Raji (cell line): ENCODE data around the gene FAM217B.

Experiments
- POLR2A ChIP-seq: IDR thresholded peaks from 2 replicates; pipeline ENCODE4 v1.6.1; 2011; ENCODE audit warnings: low read depth, low read length, control low read depth; ENCODE audit not compliant: insufficient read depth

The FAM217B gene, protein sequence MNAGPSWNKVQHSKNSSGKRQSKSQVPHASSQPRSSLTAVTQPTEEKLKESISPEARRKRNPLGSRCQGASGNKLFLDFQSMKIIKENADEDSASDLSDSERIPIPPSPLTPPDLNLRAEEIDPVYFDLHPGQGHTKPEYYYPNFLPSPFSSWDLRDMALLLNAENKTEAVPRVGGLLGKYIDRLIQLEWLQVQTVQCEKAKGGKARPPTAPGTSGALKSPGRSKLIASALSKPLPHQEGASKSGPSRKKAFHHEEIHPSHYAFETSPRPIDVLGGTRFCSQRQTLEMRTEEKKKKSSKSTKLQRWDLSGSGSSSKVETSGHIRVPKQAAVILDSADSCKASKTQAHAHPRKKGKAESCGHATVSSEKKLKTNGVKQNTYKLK

DNA sequence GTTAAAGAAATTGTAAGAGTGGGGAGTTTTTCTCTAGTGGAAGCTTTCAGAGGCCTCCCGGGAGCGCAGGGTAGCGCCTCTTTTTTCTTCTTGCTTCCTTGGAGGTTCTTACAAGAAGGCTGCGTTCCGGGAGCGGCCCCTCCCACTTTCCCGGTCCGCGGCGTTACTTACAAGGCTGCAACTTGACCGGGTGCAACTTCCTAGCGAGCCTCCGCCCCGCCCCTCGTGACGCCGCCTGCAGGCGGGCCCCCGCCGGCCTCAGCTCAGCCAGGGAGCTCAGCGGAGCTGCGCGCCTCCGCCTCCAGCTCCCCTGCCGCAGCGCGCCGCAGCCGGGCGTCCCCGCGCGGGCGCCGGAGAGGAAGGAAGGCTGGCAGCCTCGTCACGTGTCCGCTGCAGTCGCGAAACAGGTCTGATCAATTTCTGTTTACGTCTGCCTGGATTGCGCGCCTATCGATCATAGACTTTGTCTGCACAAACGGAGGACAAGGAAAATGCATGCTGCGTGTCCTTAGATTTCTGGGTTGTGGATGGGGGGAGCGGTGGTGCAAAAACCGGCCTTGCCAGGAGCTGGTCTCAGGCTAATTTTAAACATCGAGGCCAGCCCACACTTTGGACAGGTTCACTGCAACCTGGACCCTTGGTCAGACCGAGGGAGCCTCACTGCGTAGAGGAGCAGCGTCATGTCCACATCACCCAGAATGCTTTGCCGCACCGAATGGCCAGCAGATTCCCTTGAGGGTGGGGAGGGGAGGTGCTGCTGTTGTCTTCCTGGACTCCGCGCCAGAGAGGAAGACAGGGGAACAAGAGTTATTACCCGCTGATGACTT, at the start of gene FAM217B, which contains the start of gene PPP1R3D:
FAM217B (plus strand) TSS at position 261 of the 827 bp plus-strand sequence. CDS start 3,555 bp downstream, outside the sequence.
PPP1R3D (minus strand) TSS at position 177 of the 827 bp plus-strand sequence. CDS start 374 bp downstream, outside the sequence.
- TF ChIP-seq POLR2A, result peak; percentile 79

DNA sequence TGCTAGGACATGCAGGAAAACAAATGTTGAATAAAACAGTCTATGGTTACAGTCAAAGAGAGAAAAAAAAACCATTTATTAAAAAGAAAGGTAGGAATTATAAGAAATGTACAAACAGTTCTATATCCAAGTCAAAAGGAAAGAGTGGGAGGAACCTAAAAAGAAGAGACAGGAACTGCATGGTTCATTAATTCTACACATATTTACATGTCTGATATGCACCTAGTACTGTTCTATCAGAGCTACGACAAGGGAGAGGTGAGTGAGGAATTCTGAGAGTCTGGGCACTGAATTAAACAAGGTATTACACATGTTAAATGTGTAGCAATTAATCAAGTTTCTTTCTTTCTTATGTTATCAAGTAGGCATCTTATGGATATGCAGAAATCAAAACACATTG, 48.6 kb upstream of the FAM217B start:
- no peak for TF ChIP-seq POLR2A

DNA sequence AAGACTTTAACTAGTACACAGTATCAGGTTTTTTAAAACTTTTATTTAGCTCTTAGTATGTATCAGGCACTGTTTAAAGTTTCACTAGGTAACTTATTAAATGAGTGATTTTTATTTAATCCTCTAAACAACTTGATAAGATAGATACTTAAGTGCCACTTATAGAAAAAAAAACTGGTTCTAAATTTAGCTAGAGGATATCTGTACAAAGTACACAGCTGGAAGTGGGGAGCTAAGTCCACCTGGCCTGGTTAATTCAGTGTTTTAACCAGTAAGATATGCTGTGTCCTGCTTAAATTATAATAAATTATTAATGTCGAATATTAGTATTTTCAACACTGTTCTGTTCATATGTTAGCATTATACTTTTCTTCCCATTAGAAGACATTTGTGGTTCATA, 44.3 kb upstream of the FAM217B start:
- TF ChIP-seq POLR2A, result no peak

DNA sequence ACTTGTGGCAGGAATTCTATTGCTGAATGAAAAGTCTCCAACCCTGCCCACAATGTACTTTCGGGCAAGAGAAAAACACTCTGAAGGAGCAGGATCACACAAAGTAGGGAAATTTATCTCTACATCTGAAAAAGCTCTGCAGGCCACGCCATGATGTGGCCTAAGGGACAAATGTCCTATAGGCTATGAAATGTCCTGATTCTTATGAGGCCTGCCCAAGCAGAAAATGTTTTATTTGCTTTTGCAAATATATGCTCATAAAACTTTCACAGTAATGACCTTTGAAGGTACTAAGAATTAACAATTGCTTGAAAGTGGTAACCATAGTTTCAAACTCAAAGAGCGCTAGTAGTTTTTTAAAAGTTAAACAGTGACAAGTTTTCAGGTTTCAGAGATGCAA, 37.7 kb upstream of the FAM217B start:
- no peak for TF ChIP-seq POLR2A

DNA sequence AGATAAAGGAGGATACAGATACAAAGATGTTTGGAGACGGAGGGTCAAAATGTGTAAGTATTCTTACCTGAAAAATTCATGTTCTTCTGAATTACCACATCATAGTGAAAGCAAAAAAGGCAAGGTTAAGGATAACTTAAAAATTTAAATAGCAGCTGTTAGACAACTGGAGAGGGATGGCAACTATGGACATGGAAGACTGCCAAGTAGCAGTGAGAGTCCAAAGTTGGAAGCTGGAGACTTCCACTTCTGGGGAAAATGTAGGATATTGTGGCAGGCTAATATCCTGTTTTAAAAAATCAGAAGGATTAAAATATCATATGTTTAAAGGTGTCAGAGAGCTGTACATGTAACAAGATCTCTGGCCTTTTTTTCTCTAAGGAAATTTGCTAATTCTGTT, 36.6 kb upstream of the FAM217B start:
- TF ChIP-seq POLR2A, result no peak

DNA sequence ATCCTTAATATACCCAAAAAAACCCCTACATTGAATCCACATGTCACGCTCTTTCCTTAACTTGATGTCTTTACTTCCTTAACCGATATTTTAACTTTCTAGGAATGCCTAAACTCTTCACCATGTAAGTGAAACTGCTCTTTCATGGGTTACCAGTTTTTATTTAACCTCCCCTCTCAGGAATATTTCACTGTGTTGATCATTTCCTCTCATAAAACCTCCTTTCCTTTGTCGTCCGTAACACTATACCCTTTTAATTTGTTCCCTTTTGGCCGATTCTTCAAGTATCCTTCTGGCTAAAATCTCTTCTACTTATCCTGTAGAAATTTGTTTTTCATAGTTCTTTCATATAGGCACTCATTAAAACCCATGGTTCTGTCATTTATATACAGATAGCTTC, 31.3 kb upstream of the FAM217B start:
- no peak for TF ChIP-seq POLR2A

DNA sequence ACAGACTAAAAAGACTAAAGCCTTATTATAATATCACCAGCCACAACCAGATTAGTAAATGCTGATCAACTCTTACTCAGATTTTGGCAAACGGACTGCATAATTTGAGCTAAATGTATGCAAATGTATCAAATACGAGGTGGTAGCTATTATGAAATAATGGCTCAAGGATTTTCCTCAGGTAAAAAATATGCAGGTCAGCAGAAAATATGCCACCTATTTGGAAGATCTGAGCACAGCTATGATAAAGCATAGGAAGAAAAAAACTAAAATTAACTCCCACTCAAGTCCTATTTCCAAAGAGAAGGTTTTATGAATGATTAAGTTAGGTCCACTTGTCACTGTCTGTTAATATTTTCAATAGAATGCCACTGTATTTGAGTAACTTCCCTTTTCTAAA, 29.1 kb upstream of the FAM217B start:
- no peak for TF ChIP-seq POLR2A

DNA sequence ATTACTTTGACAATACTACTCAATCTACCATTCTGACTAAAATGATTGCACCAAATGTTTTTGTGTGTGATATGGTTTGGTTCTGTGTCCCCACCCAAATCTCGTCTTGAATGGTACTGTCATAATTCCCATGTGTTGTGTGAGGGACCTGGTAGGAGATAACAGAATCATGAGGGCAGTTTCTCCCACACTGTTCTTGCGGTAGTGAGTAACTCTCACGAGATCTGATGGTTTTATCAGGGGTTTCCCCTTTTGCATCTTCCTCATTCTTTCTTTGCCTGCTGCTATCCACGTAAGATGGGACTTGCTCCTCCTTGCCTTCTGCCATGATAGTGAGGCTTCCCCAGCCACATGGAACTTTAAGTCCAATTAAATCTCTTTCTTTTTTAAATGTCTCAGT, 27.6 kb upstream of the FAM217B start:
- TF ChIP-seq POLR2A, result no peak

DNA sequence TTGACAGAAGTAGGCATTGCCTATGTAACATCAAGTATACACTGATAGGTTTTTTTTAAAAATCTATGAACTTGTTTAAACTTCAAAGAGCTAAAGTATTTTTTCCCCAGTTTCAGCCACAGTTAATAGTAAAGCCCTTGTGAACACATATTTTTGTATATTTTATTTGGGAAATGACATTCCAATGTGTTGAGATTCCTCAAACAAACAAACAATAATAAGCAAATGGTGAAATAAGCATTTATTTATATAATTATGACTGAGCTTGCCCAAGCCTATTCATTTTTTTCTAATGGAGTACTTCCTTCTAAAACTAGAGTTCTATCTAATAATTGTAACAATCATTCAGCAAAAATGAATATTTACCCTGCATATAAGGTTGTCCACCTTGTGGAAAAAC, 19.2 kb upstream of the FAM217B start:
- no peak for TF ChIP-seq POLR2A

DNA sequence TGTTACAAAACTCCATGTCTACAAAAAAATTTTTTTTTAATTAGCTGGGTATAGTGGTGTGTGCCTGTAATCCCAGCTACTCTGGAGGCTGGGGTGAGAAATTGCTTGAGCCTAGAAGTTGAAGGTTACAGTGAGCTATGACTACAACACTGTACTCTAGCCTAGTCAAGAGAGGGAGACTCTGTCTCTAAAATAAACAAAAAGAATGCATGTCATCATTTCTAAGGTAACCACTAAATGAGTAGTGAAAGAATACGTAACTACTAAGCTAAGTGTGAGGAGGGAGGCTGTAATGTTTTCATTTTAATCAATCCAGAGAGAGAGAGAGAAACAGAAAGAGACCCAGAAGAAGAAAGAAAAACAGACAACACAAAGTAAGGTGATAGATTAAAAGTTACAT, 16.7 kb upstream of the FAM217B start:
- TF ChIP-seq POLR2A, result no peak

DNA sequence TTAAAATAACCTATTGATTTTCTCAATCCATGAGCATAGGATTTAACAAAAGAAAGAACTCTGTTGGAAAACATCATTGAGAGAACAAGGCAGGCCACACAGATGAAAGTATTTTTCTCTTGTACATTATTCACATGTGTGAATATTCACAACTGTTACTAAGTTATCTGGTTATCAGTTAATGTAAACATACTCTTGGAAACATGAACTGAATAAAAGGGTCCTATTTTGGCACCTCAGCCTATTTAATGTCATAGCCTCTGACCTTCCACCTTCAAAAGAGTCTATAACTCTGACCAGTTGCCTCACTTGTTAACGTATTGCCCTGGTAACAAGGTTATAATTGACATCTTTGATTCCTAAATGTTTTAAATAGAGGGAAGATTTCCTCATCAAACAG, 14.8 kb upstream of the FAM217B start:
- no peak for TF ChIP-seq POLR2A

DNA sequence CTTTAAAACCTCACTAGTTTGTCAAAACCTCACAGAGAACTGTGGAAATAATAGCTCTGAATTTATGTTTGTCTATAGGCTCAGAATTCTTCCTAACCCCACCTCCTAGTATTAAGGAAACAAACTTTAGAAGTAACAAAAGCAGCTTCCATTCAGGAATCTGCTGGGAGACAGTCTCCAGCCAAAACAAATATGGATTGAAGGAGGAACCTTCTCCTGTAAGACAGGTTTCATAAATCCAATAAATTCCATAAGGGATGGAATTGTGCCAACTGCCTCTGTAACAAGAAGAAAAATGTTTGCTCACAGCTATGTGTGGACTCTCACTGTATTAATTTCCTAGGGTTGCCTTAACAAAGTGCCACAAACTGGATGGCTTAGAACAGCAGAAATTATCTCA, 14.3 kb upstream of the FAM217B start:
- no peak for TF ChIP-seq POLR2A

DNA sequence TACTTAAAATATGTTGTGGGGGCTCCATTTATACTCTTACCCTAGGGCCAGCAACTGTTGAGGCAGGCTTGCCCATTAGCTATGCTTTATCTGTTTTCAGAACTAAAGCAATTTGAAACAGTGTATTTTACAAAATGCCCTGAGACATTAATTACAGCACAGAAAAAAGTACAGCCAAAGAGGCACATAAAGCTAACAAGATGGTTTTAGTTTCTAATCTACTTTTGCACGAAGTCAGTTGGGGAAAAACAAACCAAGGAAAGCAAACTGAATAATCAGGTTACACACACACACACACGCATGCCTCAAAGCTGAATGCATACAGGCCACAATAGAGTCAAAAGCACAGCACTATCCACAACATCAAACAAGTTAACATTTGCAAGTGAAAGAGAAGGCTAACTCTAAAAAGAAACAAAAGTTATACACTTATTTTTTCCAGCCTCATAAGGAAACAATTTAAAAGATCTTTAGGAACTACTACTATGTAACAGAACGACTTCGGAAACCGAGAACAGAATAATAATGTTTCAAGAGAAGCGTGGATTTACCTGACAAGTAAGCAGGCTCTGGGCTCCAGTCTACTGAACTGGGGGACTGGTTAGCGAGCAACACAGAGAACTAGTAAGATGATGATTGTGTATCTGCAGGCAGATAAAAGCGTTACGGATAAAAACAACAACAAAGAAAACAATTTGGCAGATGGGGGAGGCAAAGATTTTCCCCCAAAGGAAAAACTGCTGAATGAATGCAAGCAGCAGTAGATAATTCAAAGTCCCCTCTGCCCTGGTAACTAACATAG, 8.5 kb upstream of the FAM217B start:
- TF ChIP-seq POLR2A, result no peak

DNA sequence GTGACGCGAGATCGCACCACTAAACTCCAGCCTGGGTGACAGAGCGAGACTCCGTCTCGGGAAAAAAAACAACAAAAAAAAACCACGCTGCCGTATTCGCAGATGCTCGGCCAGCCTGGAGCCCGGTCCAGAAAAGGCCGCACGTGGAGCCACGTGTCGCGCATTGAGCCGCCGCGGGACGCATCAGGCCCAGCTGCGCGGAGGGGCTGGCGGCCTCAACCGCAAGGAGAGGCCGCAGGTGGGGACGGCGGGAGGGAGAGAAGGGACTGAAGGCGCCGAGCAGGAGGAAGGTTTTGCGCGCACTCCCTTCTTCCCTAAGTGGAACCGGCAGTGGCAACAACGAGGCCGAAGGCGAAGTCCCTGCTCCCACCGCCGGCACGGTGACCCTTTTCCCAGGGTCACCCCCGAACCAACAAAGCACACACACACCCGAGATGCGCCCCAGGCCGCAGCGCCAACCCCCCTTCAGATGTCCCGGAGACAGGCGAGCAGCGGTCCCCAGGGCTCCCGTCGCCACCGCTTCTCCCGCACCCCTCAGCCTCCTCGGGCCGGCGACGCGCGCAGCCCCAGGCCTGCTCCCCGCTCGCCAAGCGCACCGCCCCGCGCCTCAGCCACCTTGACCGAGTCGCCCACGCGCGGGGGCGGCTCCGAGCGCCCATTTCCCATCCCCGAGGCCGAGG, 7.4 kb upstream of the FAM217B start:
- TF ChIP-seq POLR2A, result no peak

DNA sequence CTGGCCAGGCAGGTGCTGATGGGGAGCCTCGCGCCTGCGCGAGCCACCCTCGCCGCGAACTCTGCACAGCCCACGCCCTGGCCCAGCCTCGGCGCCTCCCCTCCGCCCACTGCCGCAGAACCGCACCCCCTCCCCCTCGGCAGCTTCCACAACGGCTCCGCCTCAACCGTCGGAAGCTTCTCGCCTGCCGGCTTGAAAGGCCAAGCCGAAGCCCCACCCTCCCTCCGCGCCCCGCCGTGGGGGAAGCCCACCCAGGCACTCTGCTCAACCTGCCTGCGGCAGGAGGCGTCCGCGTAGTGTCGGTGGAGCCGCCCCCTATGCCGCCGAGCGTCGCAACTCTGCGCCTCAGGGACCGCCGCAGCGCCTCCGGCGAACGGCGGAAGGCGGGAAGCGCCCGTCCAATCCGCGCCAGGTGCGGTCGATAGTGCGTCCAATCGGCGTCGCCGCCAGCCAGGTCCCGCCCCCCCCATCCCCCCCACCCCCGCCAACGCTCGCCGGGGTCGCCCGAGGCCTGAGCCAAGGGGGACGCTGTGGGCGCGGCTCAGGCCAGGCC, 6.8 kb upstream of the FAM217B start, which contains the start of gene SYCP2:
SYCP2 (minus strand) TSS at position 342 of the 553 bp plus-strand sequence. CDS start 11,224 bp downstream, outside the sequence.
- TF ChIP-seq POLR2A, result no peak
